Stimulated activated CD8-positive, alpha-beta memory T cell treated with anti-CD3 and anti-CD28 coated beads, Interleukin-7, amount 100 ng/mL, for 1 hour (primary cell): Measurements from ENCODE around the gene STX8.

Source experiments
- DNase-seq, 2 donors: peaks; one replicate each; pipeline ENCODE4 v3.0.0-alpha.2; 2020; ENCODE audit warnings: low read depth in 2 of 2

The STX8 gene

DNA sequence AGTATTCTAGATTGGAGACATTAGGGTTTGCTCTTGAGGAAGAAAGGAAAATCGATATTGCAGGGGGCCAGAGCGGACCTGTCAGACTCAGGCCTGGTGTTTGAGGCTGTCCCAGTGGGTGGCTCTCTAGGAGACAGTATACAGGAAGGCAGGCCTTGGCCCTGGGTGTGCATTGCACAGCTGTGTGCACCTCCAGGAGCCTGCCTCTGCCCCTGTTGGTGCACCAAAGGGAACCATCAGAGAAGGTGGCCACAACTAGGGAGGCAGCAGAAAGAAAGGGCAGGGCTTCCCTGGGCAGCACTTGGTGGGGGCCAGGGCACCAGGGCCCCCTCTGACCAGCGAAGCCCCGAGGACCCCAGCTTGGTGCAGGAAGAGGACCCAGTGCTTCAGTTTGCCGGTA lies 366.3 kb downstream of the STX8 start:
- DNase-seq = no peak

DNA sequence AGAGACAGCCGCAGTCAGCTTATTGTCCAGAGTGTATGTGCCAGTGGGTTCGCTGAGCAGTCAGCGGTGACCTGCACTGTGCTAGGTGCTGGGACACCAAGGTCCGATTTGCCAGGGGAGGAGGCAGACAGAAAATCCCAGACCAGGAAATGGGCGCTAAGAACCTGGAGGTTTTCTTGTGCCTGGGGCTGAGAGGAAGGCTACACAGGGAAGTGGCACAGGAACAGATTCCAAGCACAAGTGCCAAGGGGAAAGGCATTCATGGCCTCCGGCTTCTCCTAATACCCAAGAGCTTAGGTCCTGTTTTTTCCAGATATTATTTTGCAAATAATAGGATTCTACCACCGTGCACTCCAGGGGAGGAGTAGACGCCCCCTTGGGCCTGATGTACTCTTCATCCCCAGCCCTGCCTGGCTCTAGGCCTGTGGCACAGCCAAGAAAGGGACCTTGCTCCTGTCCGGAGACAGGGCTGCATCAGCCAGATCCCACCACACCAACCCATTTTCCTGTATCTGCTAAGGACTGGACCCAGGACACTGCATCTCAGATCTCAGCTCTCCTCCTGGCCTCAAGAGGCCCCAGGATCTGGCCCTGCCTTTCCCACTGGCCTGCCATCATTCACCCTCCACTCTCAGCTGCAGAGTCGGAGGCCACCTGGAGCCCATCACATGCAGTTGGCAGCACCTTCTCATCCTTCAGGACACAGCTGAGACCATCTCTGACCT lies 367.1 kb downstream of the STX8 start:
- no peak for DNase-seq

DNA sequence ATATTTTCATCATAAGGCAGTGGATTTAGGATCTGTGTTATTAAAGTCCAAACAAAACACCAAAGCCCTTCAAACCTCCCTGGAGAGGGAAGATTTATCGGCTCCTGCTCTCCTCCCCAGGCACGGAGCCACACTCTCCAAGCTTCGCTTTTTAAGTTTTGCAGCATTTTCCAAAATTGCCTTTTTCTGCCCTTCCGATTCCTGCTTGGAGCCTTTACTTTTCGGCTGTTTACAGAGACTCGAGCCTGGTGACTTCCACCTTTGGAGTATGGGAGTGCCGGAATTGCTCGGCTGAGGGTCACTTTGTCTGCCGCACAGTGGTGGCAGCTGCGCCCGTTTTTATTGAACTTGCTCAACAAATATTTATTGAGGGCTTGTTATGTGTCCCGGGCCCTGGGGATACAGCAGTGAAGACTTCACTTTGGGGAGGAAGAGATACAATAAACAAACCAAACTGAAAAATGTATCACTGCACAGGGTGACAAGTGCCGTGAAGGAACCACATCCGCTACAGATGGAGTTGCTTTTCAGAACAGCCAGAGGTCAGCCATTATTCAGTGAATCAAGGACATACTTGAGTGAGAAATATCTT lies 368.8 kb downstream of the STX8 start:
- DNase-seq = no peak

DNA sequence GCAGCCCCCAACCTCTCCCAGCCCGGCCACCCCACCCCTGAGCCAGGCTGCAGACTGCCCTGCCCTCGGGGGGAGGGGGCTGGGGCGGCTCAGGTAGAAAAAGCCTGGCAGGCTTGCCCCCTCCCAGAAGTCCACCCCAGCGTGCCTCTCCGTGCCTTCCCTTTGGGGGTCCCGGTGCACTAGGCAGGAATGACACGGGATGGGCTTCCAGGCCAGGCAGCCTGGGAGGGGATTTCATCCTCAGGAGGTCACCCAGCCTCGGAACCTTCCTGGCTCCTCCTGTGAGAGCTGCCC lies 369.3 kb downstream of the STX8 start:
- DNase-seq = no peak

DNA sequence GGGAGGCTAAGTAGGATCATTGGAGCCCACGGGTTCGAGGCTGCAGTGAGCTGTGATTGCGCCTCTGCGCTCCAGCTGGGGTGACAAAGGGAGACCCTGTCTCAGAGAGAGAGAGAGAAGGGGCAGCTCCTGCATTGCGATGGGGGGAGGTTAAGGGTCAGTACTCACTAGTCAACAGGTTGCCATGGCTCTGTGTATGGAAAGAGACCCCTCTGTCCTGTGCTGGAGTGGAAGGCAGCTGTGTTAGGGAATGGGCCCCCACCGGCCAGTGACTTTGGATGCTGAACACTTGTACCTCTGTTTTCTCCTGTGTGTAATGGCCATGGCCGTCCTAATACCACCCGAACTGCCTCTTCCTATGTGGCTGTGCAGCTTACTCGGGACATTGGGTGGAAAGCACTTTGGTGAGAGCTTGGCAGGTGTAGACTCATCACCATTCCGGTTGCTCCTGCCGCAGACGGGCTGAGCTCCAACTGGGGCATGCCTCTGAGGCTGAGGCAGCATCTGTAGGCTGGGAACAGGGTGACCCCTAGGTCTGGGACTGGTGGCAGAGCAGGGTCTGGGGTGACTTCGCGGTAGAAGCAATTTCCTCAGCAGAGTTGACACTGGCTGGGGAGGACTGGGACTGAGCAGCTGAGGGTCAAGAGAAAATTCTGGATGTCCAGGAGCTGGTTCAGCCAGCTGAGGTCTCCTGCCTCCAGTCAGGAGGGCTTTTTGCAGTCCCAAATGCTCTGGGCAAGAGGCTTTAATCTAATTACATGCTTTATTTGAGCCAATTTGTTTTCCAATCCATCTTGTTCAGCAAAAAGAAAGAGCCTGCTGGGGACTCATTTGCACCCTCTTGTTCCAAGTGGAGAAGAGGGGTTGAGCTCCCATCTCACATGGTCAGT lies 369.9 kb downstream of the STX8 start:
- DNase-seq = no peak

DNA sequence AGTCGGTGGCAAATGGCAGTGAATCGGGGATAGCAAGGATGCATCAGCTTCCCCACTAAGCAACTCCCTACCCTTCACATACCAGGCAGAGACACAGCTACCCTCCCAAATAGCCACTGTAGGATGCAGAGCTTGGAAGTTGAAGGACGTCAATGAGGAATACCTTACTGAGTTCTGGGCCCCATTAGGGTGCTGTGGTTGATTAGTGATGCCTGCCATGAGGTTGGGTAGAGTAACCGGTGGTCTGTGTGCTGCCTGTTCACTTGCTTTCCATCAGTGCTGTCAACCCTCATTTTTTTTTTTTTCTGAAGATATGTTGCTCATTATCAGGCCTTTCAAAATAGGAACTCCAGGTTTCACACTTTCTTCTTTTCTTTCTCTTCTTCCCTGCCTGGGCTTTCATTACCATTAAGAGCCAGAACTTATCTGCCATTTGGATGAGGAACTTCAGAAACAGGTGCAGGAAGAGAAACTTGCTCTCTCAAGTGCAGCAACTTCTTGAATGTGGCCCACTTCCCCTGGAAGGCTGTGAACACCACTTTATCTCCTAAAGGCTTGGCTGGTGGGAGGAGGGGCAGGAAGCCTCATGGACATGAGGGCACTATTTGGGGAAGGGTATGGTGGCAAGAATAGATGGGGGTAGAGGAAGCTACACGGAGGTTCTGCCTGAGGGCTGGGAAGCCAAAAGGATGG lies 370.8 kb downstream of the STX8 start:
- no peak for DNase-seq

DNA sequence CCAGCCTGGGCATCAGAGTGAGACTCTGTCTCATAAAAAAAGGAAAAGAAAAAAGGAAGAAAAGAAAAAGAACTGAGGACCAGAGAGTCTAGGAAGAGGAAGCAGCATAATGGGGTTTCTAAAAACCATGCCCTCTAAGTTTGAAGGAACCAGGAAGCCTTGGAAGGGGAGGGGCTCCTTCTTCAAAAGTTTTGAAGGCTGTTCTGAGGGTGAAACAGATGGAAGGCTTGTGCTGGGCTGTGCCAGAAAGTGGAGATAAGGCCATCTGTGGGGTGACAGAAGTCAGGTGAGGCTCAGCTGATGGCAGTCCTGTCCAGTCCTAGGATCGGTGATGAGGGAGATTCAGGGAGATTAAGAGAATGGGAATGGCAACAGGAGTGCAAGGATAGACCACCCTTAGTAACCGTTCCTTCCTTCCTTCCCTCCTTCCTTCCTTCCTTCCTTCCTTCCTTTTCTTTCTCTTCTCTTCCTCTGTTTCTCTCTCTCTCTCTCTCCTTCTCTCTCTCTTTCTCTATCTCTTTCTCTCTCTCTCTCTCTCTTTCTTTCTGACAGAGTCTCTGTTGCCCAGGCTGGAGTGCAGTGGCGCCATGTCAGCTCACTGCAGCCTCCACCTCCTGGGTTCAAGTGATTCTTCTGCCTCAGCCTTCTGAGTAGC lies 371.7 kb downstream of the STX8 start:
- no peak for DNase-seq

DNA sequence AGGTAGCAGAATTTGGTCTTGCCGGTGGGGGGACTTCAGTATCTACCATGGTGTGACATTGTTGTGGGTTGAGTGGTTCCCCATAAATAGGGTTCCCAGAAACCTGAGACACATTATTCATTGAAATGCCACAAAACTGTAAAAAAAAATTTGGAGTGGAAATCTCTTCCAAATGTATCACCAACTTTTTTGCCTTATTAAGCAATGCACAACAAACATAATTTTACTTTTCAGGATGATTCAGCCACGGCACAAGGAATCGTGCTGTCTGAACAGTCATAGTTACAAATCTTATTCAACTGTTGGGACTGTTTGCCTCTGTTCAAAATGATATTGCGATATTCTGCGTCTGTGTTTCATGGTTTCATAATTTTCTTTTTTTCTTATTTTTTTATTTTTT lies 373.1 kb downstream of the STX8 start:
- DNase-seq = no peak

DNA sequence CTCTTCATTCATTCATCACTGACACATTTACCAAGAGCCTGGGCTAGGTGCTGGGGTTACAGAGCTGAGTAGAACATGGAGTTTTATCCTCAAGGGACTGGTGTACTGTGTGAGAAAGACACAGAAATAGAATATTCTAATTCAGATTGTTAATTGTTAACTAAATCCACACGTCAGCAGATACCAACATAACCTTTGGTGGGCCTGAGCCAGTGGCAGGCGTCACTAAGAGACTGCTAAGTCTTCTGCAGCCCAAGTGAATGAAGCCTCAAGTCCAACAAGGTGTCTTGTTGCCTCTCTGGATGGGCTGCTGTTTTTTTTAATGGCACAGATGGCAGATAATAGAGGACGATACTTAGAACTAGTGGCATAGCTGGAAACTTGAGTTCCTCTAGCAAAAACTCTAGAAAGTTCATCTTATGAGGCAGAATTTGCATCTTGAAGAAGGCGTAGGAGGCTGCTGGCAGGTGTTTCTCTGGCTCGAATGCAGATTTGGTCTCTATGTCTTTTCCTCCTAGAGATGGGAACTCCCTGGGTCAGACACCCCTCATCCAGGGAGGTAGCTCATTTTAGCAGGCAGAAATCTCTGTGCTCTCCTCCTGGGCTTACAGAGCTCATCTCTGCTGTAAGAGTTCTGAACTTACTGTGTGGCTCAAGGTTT lies 374.8 kb downstream of the STX8 start:
- DNase-seq = no peak
